HL-60/S4 (cell line): ENCODE data around the gene GMPPA.

Experiments used
- in situ Hi-C: fragments of 300-500 bp; cut with MboI; formaldehyde crosslinking; loops from 2 replicates; pipeline ENCODE4 v1.14.3; 2022; ENCODE audit warnings: low sequenced_read_pairs

Gene GMPPA

DNA sequence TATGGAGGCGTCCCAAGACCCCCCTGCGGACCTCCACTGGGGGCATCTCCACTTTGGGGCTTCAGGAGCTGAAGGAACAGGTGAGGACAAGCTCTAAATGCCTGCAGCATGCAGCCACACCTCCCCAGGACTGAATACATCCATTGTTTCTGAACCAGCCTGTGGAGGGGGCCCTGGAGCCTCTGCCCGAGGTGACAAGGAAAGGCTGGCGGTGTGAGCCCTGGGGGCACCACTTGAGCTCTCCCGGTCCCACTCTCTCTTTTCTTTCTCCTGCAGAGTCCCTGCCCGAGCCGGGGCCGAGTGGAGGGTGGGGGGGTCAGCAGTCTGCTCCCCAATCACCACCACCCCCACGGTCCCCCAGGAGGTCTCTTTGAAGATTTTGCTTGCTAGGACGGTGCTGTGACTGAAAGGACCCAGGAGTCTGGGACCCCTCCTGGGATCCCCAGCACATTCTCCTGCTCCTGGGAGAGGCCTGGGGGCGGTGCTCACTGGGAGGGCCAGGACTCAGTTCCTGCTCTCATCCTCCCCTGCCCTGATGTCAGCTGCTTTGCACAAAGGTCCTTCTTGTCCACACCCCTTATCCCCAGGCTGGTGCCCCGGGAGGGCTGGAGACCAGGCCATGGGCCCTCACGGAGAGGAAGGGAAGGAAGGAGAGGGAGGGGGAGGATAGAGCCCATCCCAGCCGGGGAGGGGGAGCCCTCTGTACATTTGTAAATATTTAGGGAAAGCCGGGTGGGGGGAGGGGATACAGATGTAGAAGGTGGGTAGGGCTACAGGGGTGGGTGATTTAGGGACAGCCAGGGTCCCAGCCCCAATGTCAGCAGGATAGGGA is 39.2 kb downstream of the GMPPA start:
- in situ Hi-C loops: loop anchor here (10.0 kb wide), 1 partner anchor 107 kb away; no protein-coding TSS in a partner anchor

DNA sequence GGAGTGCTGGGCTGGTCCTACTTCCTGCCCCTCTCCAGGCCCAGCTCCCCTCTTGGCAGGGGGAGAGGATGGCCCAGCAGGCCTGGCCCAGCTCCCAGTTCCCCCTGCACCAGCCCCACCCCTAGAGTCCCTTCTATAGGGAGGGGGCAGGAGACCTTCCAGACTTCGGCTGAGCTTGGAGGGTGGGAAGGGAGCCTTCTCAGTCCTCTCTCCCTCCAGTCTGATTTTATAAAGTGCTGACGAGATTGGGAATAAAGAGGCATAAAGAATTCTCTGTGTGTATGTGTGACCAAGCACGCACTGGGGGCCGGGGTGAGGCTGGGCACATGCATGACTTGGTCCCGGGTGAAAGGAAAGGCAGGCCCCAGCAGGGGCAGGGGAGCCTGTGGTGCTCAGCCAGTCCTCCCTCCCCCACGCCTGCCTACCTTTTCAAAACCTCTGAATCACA is 39.8 kb downstream of the GMPPA start:
- in situ Hi-C loops: loop anchor here (10.0 kb wide), 1 partner anchor 106 kb away; no protein-coding TSS in a partner anchor

DNA sequence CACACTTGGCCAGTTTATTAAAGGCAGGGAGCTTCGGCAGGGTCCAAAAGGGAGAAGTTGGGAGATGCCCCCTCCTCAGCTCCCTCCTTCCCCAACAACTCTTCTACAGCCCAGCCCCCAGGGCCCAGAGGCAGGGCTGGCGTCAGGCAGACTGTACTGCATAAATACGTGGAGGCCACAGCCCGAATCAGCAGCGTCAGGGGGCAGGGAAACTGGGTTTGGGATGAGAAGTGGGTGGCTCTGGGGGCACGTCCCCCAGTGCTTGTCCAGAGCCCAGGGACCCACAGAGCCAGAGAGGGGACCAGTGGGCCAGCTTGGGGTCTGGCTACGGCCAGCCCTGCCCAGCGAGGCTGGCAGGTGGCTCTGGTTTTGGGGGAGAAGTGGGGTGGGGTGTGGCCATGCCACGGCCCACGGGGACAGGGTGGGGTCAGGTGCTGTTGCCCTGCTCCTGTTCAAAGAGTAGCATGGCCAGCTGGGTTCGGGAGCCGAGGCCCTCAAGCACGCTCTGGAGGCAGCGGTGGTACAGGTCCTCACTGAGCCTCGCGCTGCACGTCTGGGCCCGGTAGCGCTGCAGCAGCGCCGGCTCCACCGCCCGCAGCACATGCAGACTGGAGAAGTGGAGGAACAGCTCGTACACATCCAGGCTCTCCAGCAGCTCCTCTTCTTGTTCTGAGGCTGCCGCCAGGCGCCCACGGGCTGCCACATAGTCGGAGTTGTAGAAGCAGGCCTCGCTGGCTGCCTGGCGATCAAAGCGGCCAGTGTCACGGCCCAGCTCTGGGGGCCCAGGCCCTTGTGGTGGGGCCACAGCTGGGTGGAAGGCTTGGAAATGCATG is 40.5 kb downstream of the GMPPA start:
- in situ Hi-C loops: loop anchor here (10.0 kb wide), 1 partner anchor 106 kb away; no protein-coding TSS in a partner anchor

DNA sequence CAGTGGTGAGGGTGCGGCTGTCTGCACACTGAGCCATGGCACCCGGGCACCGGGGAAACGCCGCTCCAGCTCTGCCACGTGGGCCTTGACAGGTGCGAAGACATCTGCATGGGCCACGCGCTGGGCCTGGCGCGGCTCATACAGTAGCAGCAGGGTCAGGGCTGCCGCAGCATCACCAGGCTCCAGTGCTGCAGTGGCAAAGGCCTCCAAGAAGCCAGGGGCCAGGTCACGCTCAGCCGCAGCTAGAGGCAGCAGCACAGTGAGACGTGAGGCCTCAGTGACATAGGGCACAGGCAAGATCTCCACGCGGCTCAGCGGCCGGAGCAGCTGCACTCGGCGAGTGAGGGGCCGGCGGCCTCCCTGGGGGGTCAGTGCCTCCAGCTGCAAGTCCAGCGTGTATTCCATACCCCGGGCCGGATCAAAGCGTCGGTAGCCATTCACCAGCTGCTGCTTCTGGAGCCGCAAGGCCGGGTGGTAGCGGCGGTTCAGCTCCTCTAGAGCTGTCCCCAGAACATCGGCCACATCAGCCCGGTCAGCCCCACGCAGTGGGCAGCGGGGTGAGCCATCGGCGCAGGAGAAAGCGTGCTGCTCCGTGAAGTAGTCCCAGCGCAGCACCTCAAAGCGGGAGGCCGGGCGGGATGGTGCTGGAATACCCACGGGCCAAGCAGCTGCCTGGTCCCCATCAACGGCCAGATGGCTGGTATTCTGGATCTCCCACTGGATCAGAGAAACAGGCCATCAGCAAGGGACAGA is 41.4 kb downstream of the GMPPA start:
- in situ Hi-C loops: loop anchor here (10.0 kb wide), 1 partner anchor 105 kb away; no protein-coding TSS in a partner anchor

DNA sequence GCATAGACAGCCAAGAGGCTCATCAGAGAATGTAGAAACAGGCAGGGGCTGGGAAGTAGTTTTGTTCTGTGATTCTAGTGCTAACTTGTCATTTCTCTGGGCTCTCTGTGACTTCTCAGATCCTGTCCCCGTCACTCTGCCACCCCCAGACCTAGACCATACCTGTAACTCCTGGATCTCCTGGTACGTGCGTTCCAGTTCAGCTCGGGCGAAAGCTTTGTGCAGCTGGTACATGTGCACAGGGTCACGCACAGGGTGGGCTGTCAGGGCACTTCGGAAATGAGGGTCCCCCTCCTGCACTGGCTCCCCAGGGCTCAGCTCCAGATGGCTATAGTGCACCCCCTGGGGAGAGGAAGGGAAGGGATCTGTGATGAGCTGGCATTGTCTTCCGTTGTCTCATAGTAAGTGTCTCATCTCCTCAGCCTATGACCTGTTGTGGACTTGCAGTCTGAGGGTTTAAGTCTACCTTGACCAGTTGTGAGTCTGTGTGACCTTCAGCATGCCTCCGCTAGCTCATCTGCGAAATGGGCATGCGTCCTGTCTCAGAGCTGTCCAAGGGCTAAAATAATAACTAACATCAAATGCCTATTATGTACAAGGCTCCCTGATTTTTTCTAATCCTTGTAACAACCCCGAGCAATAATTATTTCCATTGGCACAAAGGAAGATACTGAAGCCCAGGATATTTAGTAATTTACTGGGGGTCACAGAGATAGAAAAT is 42.3 kb downstream of the GMPPA start:
- in situ Hi-C loops: no loop called here

DNA sequence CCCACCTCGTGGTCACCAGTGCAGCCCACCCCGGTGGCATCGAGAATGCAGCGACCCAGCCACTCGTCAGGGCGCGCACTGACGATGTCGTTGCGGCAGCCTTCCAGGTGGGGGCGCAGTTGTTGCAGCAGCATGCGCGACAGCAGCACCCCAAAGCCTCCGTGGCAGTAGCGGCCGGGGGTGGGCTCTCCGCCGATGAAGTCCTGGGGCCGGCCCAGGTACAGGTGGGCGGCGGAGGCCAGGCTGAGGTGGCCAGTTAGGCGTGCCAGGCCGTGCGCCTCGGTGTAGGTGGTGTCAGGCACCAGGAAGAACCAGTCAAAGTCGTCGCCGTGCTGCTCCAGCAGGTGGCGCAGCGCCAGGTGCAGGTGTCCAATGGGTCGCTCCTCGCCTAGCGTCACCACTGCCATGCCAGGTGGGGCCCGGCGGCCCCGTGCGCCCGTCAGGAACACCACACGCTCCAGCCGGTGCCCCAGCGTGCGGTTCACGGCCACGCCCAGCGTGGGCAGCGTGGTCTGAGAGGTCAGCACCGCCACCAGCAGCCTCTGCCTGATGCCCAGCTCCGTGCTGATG is 43.0 kb downstream of the GMPPA start:
- in situ Hi-C loops: no loop called here

DNA sequence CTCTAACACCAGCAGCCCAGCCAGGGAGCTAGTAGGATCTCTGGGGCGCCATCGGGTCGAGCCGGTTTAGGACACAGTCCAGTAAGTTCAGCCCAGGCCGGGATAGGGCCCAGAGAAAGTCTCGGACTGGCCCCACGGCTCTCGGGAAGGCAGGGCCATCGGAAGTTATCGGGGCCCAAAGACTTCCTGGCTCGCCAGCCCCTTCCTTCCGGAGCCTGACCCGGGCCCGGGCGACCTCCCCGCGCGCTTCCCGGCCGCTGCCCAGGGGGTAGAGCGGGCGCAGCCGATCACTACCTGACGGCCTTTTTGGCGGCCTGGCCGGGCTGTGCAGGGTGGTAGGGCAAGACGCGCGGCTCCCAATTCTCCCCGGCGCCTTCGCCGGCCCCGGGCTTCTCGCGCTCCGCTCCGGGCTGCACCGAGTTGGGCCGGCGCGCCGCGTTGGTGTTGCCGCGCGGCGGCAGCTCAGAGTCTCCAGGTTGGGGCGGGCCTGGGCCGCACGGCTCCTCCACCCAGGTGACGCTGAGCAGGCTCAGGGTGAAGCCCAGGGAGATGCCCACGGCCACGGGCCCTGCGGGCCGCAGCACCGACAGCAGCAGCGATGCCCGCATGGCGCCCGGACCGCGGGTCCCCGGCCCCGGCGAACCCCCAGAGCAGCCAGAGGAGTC is 44.4 kb downstream of the GMPPA start:
- in situ Hi-C loops: no loop called here

DNA sequence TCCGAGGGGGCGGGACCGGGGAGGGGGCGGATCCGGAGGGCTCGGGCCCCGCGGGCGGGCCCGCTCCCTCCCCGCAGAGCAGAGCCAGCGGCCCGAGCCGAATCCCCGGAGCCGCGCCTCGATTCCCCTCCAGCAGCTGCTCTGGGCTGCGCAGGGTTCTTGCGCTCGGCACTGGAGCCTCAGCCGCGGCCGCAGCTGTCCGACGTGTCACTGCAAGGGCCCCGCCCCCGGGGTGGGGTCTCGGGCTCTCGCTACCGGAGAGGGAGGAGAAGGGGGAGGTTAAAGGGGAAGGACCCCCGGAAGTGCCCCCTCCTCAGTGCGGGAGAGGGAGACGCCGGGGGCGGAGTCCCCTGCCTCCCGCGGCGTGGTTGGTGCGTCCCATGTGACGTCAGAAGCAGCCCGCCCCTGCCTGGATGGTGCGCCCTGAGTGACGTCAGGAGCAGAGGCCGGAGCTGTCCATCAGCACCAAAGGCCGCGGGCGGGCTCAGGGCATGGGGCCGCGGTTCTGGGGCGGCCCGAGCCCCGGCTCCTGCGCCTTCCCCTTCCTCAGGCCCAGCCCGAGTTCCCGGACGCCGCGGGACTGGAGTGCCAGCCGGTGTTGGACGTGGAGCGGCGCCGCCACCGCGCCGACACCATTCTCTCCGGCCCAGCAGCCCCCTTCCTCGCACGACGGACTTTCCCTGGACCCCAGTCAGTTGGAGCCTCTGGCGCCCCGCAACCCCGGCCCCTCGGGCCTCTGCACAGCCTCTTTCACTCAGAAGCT is 45.1 kb downstream of the GMPPA start, which contains the start of the genes CHPF and TMEM198:
Gene CHPF, minus strand, starts transcription at position 214 of the 763 bp plus-strand sequence. CDS start 271 bp downstream, outside the sequence.
Gene TMEM198, plus strand, starts transcription at position 433 of the 763 bp plus-strand sequence. CDS start 700 bp downstream, outside the sequence.
- in situ Hi-C loops: no loop called here

DNA sequence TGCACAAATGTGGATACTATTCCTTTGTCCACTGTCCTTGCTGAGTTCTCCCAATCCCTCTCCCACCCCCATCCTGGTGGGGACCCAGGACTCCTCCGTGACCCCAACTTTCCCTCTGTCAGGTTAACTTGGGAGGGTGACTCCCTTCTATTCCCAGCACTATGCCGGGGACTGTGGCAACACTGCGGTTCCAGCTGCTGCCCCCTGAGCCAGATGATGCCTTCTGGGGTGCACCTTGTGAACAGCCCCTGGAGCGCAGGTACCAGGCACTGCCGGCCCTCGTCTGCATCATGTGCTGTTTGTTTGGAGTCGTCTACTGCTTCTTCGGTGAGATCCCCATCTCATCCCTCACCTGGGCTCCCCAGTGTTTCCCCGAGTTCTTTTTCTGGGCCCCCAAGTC is 45.9 kb downstream of the GMPPA start:
- in situ Hi-C loops: no loop called here

DNA sequence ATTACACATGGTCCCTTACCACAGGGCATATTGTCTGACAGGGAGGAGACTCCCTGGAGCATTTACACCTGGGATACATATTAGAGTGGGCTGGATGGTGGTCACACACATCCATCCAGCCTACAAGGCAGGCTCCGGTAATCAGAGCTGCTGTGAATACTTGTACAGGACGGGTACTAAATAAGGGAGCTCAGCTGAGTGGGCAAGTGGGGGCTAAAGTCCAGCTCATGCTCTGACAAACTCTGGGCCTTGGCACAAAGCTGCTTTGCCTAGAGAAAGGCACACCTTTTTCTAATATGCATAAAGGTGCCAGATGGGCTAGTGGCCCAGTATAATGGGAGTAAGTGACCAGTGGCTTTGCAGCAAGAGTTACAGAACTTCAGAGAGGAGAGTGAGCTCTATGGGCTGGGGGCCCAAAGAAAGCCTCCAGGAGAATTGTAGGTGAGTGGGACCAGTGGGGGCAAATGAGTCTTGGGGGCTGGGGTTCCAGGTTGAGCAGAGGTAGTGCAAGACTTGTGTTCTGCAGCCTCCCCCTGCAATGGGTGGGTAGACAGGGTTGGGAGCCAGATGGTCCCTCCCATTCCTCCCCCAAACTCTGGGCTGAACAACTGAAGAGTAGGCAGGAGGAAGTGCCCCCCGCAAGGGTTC is 46.7 kb downstream of the GMPPA start:
- in situ Hi-C loops: no loop called here

DNA sequence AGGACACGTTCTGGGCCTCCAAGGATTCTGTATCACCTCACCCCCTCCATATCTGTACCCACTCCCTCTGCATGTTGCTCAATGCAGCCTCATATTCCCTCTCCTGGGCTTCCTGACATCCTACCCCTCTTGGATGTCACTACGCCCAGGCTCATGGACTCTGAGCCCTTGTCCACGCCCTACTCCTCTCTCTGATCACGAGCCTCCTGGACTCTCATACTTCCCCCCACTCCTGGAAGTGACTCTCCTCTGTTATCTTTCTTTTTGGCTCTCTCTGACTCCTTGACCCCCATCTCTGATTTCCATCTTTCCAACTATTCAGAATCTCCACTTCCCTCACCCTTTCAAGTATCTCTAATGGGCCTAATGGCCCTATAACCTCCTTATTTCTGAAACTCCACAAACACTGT is 47.3 kb downstream of the GMPPA start:
- in situ Hi-C loops: no loop called here

DNA sequence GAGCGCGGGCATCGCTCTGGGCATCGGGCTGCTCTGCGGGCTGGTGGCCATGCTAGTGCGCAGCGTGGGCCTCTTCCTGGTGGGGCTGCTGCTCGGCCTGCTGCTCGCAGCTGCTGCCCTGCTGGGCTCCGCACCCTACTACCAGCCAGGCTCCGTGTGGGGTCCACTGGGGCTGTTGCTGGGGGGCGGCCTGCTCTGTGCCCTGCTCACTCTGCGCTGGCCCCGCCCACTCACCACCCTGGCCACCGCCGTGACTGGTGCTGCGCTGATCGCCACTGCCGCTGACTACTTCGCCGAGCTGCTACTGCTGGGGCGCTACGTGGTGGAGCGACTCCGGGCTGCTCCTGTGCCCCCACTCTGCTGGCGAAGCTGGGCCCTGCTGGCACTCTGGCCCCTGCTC is 48.9 kb downstream of the GMPPA start:
- in situ Hi-C loops: no loop called here

DNA sequence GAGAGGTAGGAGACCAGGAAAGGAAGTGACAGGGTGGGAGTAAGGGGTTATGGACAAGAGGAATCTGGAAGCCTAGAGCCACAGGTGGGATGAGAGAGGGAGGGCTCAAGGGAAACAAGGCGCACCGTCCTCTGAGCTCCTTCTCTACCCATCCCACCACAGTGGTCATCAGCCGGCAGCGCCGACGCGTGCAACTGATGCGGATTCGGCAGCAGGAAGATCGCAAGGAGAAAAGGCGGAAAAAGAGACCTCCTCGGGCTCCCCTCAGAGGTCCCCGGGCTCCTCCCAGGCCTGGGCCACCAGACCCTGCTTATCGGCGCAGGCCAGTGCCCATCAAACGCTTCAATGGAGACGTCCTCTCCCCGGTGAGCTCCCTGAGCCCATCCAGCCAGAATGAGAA is 50.3 kb downstream of the GMPPA start:
- in situ Hi-C loops: no loop called here

DNA sequence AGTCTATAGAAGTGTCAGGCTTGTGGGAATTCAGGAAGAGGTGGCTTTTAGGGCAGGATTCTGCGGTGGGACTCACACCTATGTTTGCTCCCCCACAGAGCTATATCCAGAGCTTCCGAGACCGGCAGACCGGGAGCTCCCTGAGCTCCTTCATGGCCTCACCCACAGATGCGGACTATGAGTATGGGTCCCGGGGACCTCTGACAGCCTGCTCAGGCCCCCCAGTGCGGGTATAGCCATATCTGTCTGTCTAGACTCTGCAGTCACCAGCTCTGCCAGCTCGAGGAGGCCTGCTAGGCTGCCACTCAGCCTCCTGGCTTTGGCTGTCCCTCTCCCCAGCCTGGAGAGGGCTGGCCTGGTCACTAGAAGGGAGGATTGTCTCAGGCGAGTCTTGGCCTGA is 50.9 kb downstream of the GMPPA start:
- in situ Hi-C loops: no loop called here

DNA sequence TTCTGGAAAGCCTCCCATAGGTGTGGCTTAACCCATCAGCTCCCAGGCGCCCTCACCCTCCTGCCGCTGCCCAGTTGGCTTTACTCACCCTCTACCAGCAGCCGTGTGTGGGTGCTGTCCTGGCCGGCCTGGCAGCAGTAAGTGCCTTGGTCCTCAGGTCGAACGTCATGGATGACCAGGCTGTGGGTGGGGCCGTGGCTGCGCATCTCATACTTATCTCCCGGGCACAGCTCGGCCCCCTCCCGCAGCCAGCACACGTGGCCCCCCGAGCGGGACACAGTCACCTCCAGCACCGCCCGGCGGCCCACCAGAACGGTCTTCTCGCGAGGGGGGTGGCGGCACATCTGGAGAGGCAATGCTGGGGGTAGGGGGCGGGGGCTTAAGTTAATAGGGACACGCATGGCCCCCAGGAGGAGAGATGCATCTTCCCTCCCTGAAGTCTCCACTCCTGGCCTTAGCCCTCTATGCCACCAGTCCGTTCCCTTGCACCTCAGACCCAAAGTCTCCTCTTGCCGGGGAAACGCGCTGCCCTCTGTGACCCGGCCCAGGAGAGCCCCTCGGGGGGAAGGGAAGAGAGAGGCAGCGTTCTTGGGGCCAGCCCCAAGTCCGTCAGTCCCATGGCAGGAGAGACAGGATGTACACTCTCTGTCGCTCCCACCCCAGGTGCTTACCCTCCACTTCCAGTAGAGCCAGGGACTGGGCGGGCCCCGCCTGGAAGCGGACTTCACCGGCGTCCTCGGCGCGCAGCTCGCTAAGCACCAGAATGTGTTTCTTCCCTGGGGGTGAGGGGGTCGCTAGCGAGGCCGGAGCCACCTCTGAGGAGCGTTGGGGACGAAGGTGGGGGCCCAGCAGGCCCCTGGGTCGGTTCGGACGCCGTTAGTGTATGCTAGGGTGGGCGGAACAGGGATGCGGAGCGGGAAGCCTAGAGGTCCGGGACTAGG is 53.0 kb downstream of the GMPPA start:
- in situ Hi-C loops: no loop called here

DNA sequence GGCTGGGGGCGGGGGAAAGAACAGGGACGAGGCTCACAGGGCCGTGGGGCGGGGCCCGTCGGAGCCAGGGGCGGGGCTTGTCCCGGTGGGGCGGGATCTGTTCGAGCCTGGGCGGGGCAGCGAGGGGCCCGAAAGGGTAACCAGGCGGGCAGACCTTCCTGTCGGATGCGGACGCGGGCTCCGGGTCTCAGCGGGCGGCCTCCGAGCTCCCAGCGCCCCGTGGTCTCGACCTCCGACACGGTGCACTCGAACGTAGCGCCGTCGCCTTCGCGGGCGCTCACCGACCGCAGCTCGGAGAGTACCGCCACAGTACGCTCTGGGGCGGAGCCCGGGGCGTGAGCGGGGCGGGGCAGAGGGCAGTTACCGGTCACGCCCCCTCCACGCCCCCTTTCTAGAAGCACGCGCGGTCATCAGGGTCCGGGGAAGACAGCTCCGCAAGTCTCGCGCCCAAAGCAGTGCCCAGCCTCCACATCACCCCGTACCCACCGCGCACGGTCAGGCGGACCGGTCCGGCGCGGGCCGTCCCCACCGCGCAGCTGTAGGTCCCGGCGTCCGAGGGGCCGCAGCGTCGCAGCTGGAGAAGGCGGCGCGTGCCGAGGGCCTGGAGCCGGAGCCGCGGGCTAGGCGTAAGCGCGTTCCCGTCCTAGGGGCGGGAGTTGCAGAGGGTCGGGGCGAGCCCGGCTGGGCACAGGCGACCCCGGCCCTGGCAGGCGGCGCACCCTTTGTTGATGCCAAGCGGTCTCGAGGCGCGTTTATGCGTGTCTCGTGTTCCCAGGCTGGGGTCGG is 53.9 kb downstream of the GMPPA start:
- in situ Hi-C loops: no loop called here
